ENCODE data around the gene UROS.

The UROS gene

GRCh38 chr10:125761961-125762360, 61.1 kb downstream of the UROS start:
- no peak for DNase-seq

- no peak for DNase-seq
These were observed 65.3 kb downstream of the UROS start for GRCh38 chr10:125757742-125758141.

GRCh38 chr10:125756853-125757487, 66.1 kb downstream of the UROS start:
- no peak for DNase-seq

GRCh38 chr10:125756196-125756595, 66.9 kb downstream of the UROS start:
- no peak for DNase-seq

GRCh38 chr10:125747417-125747816, 75.6 kb downstream of the UROS start:
- no peak for DNase-seq

- no peak for DNase-seq
These were observed 78.1 kb downstream of the UROS start for GRCh38 chr10:125744909-125745308.

GRCh38 chr10:125742465-125742864, 80.6 kb downstream of the UROS start:
- no peak for DNase-seq

- no peak for DNase-seq
These were observed 82.9 kb downstream of the UROS start for GRCh38 chr10:125739994-125740679.

Measured in activated CD8-positive, alpha-beta memory T cell treated with anti-CD3 and anti-CD28 coated beads for 24 hours (primary cell).